ENCODE results near the gene RAB33A.
A peak's percentile ranks its signal among the peaks of the same experiment; 100 is the strongest.

RAB33A gene

DNA sequence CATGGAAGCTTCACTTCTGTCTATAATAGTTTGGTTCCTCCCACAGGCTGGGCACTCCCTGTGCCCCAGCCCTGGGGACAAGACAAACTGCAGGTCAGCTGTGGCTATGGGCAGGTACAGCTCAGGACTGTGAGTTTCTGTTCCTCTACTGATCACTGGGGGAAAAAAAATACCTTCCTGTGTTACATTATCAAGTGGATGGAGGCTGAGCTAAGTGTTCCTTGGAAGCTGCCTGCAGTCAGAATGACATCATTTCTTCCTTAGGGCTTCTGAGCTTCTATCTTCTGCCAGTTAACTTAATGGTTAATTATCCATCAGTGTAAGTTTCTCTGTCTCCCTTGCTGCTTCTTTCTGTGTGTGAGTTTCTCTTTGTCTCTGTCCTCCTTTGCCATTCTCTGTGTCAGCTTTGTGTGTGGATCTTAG, 4.6 kb downstream of the RAB33A start:
- H3K4ac ChIP-seq (ENCODE audit: low read depth, low read length): no peak overlapping the region
- H2BK12ac ChIP-seq (ENCODE audit: low read length): no peak overlapping the region
- no peak overlapping the region for H4K91ac ChIP-seq (ENCODE audit: low read depth, low read length)
- no peaks in the 10 kb centered on the region for H3K9me3 ChIP-seq (ENCODE audit: insufficient read depth, low read depth, low read length)
- no peak overlapping the region for H2BK120ac ChIP-seq (ENCODE audit: insufficient read depth, low read length, poor library complexity)
- H3K4me1 ChIP-seq (ENCODE audit: control insufficient read depth in 1 of 2, insufficient read depth in 2 of 2, low read length in 2 of 2): peaks cover 11 to 20% of the 10 kb centered on the region in 2 experiments
- no peak overlapping the region for H2AFZ ChIP-seq (ENCODE audit: insufficient read depth, low read length, poor library complexity)
- no peak overlapping the region for H3K4me2 ChIP-seq (ENCODE audit: low read length)
- H4K8ac ChIP-seq (ENCODE audit: low read depth, low read length): no peak overlapping the region
- H3K14ac ChIP-seq (ENCODE audit: low read length): no peak overlapping the region
- peaks cover 2% of the 10 kb centered on the region for H3K79me2 ChIP-seq (ENCODE audit: control insufficient read depth, insufficient read depth, low read length, poor library complexity)
- no peak overlapping the region for H3K27ac ChIP-seq (ENCODE audit: low read depth, low read length)
- H4K12ac ChIP-seq (ENCODE audit: low read depth, low read length): no peak overlapping the region
- H3K36me3 ChIP-seq (ENCODE audit: control insufficient read depth in 1 of 2, insufficient read depth in 2 of 2, low read length in 2 of 2): no peaks in the 10 kb centered on the region
- H3K18ac ChIP-seq (ENCODE audit: low read length): no peak overlapping the region
- no peak overlapping the region for H2BK5ac ChIP-seq (ENCODE audit: low read depth, low read length, poor library complexity)
- no peak overlapping the region for H3K9ac ChIP-seq (ENCODE audit: low read length)
- H3K79me1 ChIP-seq (ENCODE audit: low read length): peaks cover 11% of the 10 kb centered on the region
- no peaks in the 10 kb centered on the region for H3K27me3 ChIP-seq (ENCODE audit: insufficient read depth, low read length)
- no peak overlapping the region for H3K23ac ChIP-seq (ENCODE audit: low read length)
- H2AK5ac ChIP-seq (ENCODE audit: low read length): no peak overlapping the region
- no peak for DNase-seq
- no peak overlapping the region for H3K4me3 ChIP-seq (ENCODE audit: low read depth, low read length)

DNA sequence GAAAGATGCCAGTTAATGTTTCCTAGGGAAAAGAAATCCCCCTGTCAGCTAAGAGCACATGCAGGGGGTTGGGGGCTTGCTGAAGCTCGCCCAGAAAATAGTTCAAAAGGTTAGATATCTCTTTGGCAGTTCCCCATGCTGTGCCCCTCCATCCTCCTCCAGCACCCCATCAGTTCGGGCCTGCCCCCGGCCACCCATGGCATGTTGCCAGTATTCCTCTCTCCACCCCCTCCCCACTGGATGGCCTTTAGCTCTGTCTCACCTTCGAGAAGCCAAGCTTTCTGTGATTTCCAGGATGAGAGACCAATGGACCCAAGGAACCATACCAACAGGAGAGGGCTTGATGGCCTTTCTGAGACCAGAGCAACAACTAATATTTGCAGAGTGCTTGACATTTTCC, 5.2 kb downstream of the RAB33A start:
- Histone ChIP-seq H3K27me3 (ENCODE audit: insufficient read depth, low read length) (no peaks in the 10 kb centered on the region), H3K4me3 (ENCODE audit: low read depth, low read length) (no peak overlapping the region), H2BK120ac (ENCODE audit: insufficient read depth, low read length, poor library complexity) (no peak overlapping the region), H3K9ac (ENCODE audit: low read length) (no peak overlapping the region), H3K36me3 (ENCODE audit: control insufficient read depth in 1 of 2, insufficient read depth in 2 of 2, low read length in 2 of 2) (no peaks in the 10 kb centered on the region), H4K91ac (ENCODE audit: low read depth, low read length) (no peak overlapping the region), H2BK5ac (ENCODE audit: low read depth, low read length, poor library complexity) (no peak overlapping the region), H4K12ac (ENCODE audit: low read depth, low read length) (no peak overlapping the region), H3K14ac (ENCODE audit: low read length) (no peak overlapping the region), H3K18ac (ENCODE audit: low read length) (no peak overlapping the region), H2AK5ac (ENCODE audit: low read length) (no peak overlapping the region), H3K79me2 (ENCODE audit: control insufficient read depth, insufficient read depth, low read length, poor library complexity) (no peaks in the 10 kb centered on the region), H3K79me1 (ENCODE audit: low read length) (peaks cover 8% of the 10 kb centered on the region), H2AFZ (ENCODE audit: insufficient read depth, low read length, poor library complexity) (no peak overlapping the region), H3K23ac (ENCODE audit: low read length) (no peak overlapping the region), H3K4ac (ENCODE audit: low read depth, low read length) (no peak overlapping the region), H3K9me3 (ENCODE audit: insufficient read depth, low read depth, low read length) (no peaks in the 10 kb centered on the region), H4K8ac (ENCODE audit: low read depth, low read length) (no peak overlapping the region), H3K4me2 (ENCODE audit: low read length) (no peak overlapping the region), H2BK12ac (ENCODE audit: low read length) (no peak overlapping the region), H3K27ac (ENCODE audit: low read depth, low read length) (no peak overlapping the region), H3K4me1 (ENCODE audit: control insufficient read depth in 1 of 2, insufficient read depth in 2 of 2, low read length in 2 of 2) (peaks cover 11 to 17% of the 10 kb centered on the region in 2 experiments)
- DNase-seq: no peak
- no CpG with 5 or more reads among the region's 4 CpGs for WGBS (ENCODE audit: extremely low coverage, insufficient coverage, insufficient read length)

DNA sequence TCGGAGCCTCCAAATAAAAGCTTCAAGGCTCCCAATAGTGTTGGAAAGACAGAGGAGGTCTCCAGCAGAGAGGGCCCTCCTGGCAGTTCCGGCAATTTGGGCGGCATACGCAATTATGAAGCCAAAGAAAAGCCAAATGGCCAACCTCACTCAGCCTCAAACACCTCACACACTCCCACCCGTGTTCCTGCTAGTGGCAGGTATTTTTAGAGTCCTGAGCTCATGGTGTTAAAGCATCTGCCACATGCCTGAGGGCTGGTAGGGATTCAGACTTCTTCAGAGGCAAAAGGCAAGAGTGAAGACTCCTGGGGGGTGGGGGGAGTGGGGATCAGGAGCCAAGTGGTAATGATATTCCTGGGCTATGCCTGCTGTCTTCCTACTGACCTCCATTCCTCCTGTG, 7.4 kb downstream of the RAB33A start:
- no CpG with 5 or more reads among the region's 5 CpGs for WGBS (ENCODE audit: extremely low coverage, insufficient coverage, insufficient read length)

DNA sequence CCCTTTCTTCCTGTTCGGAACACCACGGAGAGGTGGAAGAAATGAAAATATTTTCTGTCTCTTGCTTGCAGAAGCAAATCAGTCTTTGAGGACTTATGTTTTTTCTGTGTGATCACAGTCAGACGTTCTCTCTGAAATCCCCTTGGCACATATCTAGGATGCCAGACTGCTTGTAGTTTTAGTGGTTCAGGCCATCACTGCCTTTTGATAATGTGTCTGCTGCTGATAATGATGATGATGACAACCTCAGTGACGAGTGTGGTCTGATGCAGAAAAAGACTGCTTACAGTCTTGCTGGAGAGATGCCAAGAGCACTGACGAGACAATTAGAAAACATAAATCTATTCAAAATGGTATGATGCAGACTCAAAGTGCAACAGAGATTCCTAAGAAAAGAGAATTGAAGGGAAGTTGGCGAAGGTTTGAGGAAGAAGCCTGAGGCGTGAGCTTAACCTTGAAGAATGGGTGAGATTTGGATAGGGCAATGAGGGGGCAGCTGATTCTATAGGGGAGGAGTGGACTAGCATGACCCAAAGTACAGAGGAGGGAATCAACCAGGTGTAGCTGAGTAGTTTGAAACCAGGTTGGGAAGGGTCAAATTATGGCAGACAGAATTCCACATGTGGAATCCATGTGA, 7.9 kb downstream of the RAB33A start:
- no peak for DNase-seq
- WGBS (ENCODE audit: extremely low coverage, insufficient coverage, insufficient read length): no CpG with 5 or more reads among the region's 7 CpGs
- H3K36me3 ChIP-seq (ENCODE audit: control insufficient read depth in 1 of 2, insufficient read depth in 2 of 2, low read length in 2 of 2): no peaks in the 10 kb centered on the region

More for the DNA sequence above, 7.4 kb downstream of the RAB33A start:
- Histone ChIP-seq H3K79me2 (ENCODE audit: control insufficient read depth, insufficient read depth, low read length, poor library complexity) (no peaks in the 10 kb centered on the region), H4K12ac (ENCODE audit: low read depth, low read length) (no peak overlapping the region), H3K27me3 (ENCODE audit: insufficient read depth, low read length) (no peaks in the 10 kb centered on the region), H2AK5ac (ENCODE audit: low read length) (no peak overlapping the region), H3K79me1 (ENCODE audit: low read length) (peaks cover 4% of the 10 kb centered on the region), H2BK12ac (ENCODE audit: low read length) (peak overlapping the region; percentile 22), H3K4me1 (ENCODE audit: control insufficient read depth in 1 of 2, insufficient read depth in 2 of 2, low read length in 2 of 2) (peaks cover 2 to 7% of the 10 kb centered on the region in 2 experiments), H3K9me3 (ENCODE audit: insufficient read depth, low read depth, low read length) (no peaks in the 10 kb centered on the region), H3K14ac (ENCODE audit: low read length) (no peak overlapping the region), H3K4me3 (ENCODE audit: low read depth, low read length) (no peak overlapping the region), H3K9ac (ENCODE audit: low read length) (no peak overlapping the region), H4K8ac (ENCODE audit: low read depth, low read length) (no peak overlapping the region), H3K4ac (ENCODE audit: low read depth, low read length) (no peak overlapping the region), H2AFZ (ENCODE audit: insufficient read depth, low read length, poor library complexity) (no peak overlapping the region), H2BK5ac (ENCODE audit: low read depth, low read length, poor library complexity) (no peak overlapping the region), H3K36me3 (ENCODE audit: control insufficient read depth in 1 of 2, insufficient read depth in 2 of 2, low read length in 2 of 2) (no peaks in the 10 kb centered on the region), H3K27ac (ENCODE audit: low read depth, low read length) (no peak overlapping the region), H3K4me2 (ENCODE audit: low read length) (no peak overlapping the region), H2BK120ac (ENCODE audit: insufficient read depth, low read length, poor library complexity) (no peak overlapping the region), H3K23ac (ENCODE audit: low read length) (no peak overlapping the region), H3K18ac (ENCODE audit: low read length) (no peak overlapping the region), H4K91ac (ENCODE audit: low read depth, low read length) (no peak overlapping the region)
- no peak for DNase-seq

More for the DNA sequence above, 7.9 kb downstream of the RAB33A start:
- Histone ChIP-seq H3K4me3 (ENCODE audit: low read depth, low read length) (no peak overlapping the region), H3K27ac (ENCODE audit: low read depth, low read length) (no peak overlapping the region), H3K79me2 (ENCODE audit: control insufficient read depth, insufficient read depth, low read length, poor library complexity) (no peaks in the 10 kb centered on the region), H3K9ac (ENCODE audit: low read length) (no peak overlapping the region), H2AFZ (ENCODE audit: insufficient read depth, low read length, poor library complexity) (no peak overlapping the region), H2AK5ac (ENCODE audit: low read length) (no peak overlapping the region), H3K4me2 (ENCODE audit: low read length) (no peak overlapping the region), H3K23ac (ENCODE audit: low read length) (no peak overlapping the region), H2BK5ac (ENCODE audit: low read depth, low read length, poor library complexity) (no peak overlapping the region), H3K4ac (ENCODE audit: low read depth, low read length) (no peak overlapping the region), H3K79me1 (ENCODE audit: low read length) (no peaks in the 10 kb centered on the region), H4K91ac (ENCODE audit: low read depth, low read length) (no peak overlapping the region), H3K9me3 (ENCODE audit: insufficient read depth, low read depth, low read length) (no peaks in the 10 kb centered on the region), H2BK120ac (ENCODE audit: insufficient read depth, low read length, poor library complexity) (no peak overlapping the region), H4K12ac (ENCODE audit: low read depth, low read length) (no peak overlapping the region), H2BK12ac (ENCODE audit: low read length) (no peak overlapping the region), H4K8ac (ENCODE audit: low read depth, low read length) (no peak overlapping the region), H3K4me1 (ENCODE audit: control insufficient read depth in 1 of 2, insufficient read depth in 2 of 2, low read length in 2 of 2) (peaks cover 0 to 2% of the 10 kb centered on the region in 2 experiments), H3K14ac (ENCODE audit: low read length) (no peak overlapping the region), H3K27me3 (ENCODE audit: insufficient read depth, low read length) (no peaks in the 10 kb centered on the region), H3K18ac (ENCODE audit: low read length) (no peak overlapping the region)

All from trophoblast cell (in vitro differentiated cells and primary cell).